ENCODE results near the gene SSBP3. TPM values are rescaled to one million over a fixed set of nuclear protein-coding genes. Genes with fewer than 3 reads are reported as not detected.

The SSBP3 gene
- total RNA-seq, 1 experiment from 2014 or later, result 26.5 TPM

- H3K4me1 ChIP-seq (replicated peaks; ENCODE audit: insufficient read depth), result peaks cover 31% of the 10 kb centered on the region
- peaks cover 8% of the 10 kb centered on the region; the same call in 1 of the 2 replicates for H3F3A ChIP-seq (ENCODE audit: insufficient read depth, low read depth)
- H3K27me3 ChIP-seq (ENCODE audit: insufficient read depth, low read depth), result no peaks in the 10 kb centered on the region
- H3K4me2 ChIP-seq, result peak overlapping the region; percentile 27; the same call in 1 of the 2 replicates
- CTCF ChIA-PET, result interaction anchor here (0.6 kb wide), 1 partner anchor 59 kb away, joined by 5 read pairs; no protein-coding TSS in a partner anchor
- BruUV-seq (replicated peaks), result no TSS peak
- no peaks in the 10 kb centered on the region for H3K9me3 ChIP-seq (ENCODE audit: insufficient read depth, low read depth)
- no peaks in the 10 kb centered on the region for H3K79me2 ChIP-seq (ENCODE audit: low read depth)
- DNase-seq, result peak in 1 of 2 experiments; percentile 57
- POLR2A ChIA-PET (ENCODE audit: unreplicated experiment), result interaction anchor here (0.6 to 0.7 kb wide), 3 partner anchors 59 to 236 kb away, joined by 3 to 5 read pairs (median 5); partner anchors contain the start of gene LDLRAD1
- TF ChIP-seq CTCF (conservative IDR thresholded peaks at IDR 0.05), result no peak
- no peak for TF ChIP-seq EZH2 (IDR thresholded peaks at IDR 0.05; ENCODE audit: low read depth)
- no peak overlapping the region for H3K27ac ChIP-seq
- no peak overlapping the region for H2AFZ ChIP-seq
- no peaks in the 10 kb centered on the region for H3K9me2 ChIP-seq (ENCODE audit: insufficient read depth)
- H4K20me1 ChIP-seq (ENCODE audit: insufficient read depth), result no peaks in the 10 kb centered on the region
- H3K36me3 ChIP-seq (ENCODE audit: low read depth), result no peaks in the 10 kb centered on the region
- intact Hi-C loops (cut with micrococcal nuclease; ENCODE audit: unreplicated experiment), result no loop called here
- H3K4me3 ChIP-seq, result no peak overlapping the region
These were observed 152.1 kb downstream of the SSBP3 start for GRCh38 chr1:54254055-54254454.

- ChIA-PET POLR2A (ENCODE audit: unreplicated experiment) (interaction anchor here (0.6 to 0.7 kb wide), 6 partner anchors 24 to 308 kb away, joined by 3 to 5 read pairs (median 5); partner anchors contain the start of genes IFT25 and LDLRAD1), CTCF (interaction anchor here (0.8 kb wide), 1 partner anchor 547 kb away, joined by 3 read pairs; the partner anchor contains the start of gene TTC22)
- H3K9me3 ChIP-seq (ENCODE audit: insufficient read depth, low read depth), result no peaks in the 10 kb centered on the region
- H3F3A ChIP-seq (ENCODE audit: insufficient read depth, low read depth), result peaks cover 8% of the 10 kb centered on the region; the same call in 1 of the 2 replicates
- peak overlapping the region; percentile 27 for H3K4me2 ChIP-seq
- peak; percentile 74 to 77 for DNase-seq
- H4K20me1 ChIP-seq (ENCODE audit: insufficient read depth), result no peaks in the 10 kb centered on the region
- no peak overlapping the region for H3K4me3 ChIP-seq
- no peak overlapping the region for H3K27ac ChIP-seq
- H3K36me3 ChIP-seq (ENCODE audit: low read depth), result no peaks in the 10 kb centered on the region
- H2AFZ ChIP-seq, result no peak overlapping the region
- no peaks in the 10 kb centered on the region for H3K9me2 ChIP-seq (ENCODE audit: insufficient read depth)
- no TSS peak for BruUV-seq (replicated peaks)
- H3K27me3 ChIP-seq (ENCODE audit: insufficient read depth, low read depth), result no peaks in the 10 kb centered on the region
- TF ChIP-seq CTCF (conservative IDR thresholded peaks at IDR 0.05), result no peak
- no peak for TF ChIP-seq EZH2 (IDR thresholded peaks at IDR 0.05; ENCODE audit: low read depth)
- intact Hi-C loops (cut with micrococcal nuclease; ENCODE audit: unreplicated experiment), result loop anchor here (1.0 kb wide), 1 partner anchor 154 kb away; no protein-coding TSS in a partner anchor
- no peaks in the 10 kb centered on the region for H3K79me2 ChIP-seq (ENCODE audit: low read depth)
- peaks cover 31% of the 10 kb centered on the region for H3K4me1 ChIP-seq (replicated peaks; ENCODE audit: insufficient read depth)
These were observed 152.7 kb downstream of the SSBP3 start for GRCh38 chr1:54253480-54253879.

- no peaks in the 10 kb centered on the region for H3K27me3 ChIP-seq (ENCODE audit: insufficient read depth, low read depth)
- no peak overlapping the region for H3K4me3 ChIP-seq
- ChIA-PET POLR2A (ENCODE audit: unreplicated experiment) (interaction anchor here (0.6 to 0.7 kb wide), 3 partner anchors 71 to 207 kb away, joined by 5 to 8 read pairs (median 5); partner anchors contain the start of gene SSBP3), CTCF (no interaction called here)
- no peak overlapping the region for H3K27ac ChIP-seq
- no peaks in the 10 kb centered on the region for H4K20me1 ChIP-seq (ENCODE audit: insufficient read depth)
- no peak overlapping the region for H3K4me2 ChIP-seq
- H2AFZ ChIP-seq, result no peak overlapping the region
- peaks cover 31% of the 10 kb centered on the region for H3K4me1 ChIP-seq (replicated peaks; ENCODE audit: insufficient read depth)
- no peak for DNase-seq
- H3K36me3 ChIP-seq (ENCODE audit: low read depth), result no peaks in the 10 kb centered on the region
- intact Hi-C loops (cut with micrococcal nuclease; ENCODE audit: unreplicated experiment), result no loop called here
- no peaks in the 10 kb centered on the region for H3K9me3 ChIP-seq (ENCODE audit: insufficient read depth, low read depth)
- H3K79me2 ChIP-seq (ENCODE audit: low read depth), result no peaks in the 10 kb centered on the region
- H3F3A ChIP-seq (ENCODE audit: insufficient read depth, low read depth), result peaks cover 8% of the 10 kb centered on the region; the same call in 1 of the 2 replicates
- BruUV-seq (replicated peaks), result no TSS peak
- TF ChIP-seq CTCF (conservative IDR thresholded peaks at IDR 0.05) (no peak), EZH2 (IDR thresholded peaks at IDR 0.05; ENCODE audit: low read depth) (no peak)
- no peaks in the 10 kb centered on the region for H3K9me2 ChIP-seq (ENCODE audit: insufficient read depth)
These were observed 153.7 kb downstream of the SSBP3 start for GRCh38 chr1:54252371-54252936.
